RWPE2 (cell line): ENCODE measurements around the gene ZNF496.
"Not testable (repeated sequence)": the region's sequence is repeated elsewhere in the genome, so short reads cannot be mapped to it uniquely, and the experiment has no call there.

ENCODE experiments used
- ATAC-seq: fragments of 200-7000 bp; cut with Tn5 transposase; 3 replicates; pipeline ENCODE4 v1.9.1; 2021; ENCODE audit warnings: low read depth
- DNase-seq: peaks from one replicate; pipeline ENCODE4 v3.0.0-alpha.2; 2020; ENCODE audit warnings: low spot score
- H3K27ac ChIP-seq: fragments of 450-650 bp; 2 replicates; pipeline ENCODE4 v1.5.1; 2017; ENCODE audit warnings: mild to moderate bottlenecking; ENCODE audit not compliant: poor library complexity, severe bottlenecking
- H3K27me3 ChIP-seq: fragments of 250-450 bp; sonication (Bioruptor Pico); 2 replicates; pipeline ENCODE4 v1.5.1; 2021; ENCODE audit warnings: mild to moderate bottlenecking, moderate library complexity; ENCODE audit not compliant: insufficient read depth, poor library complexity, severe bottlenecking
- H3K36me3 ChIP-seq: fragments of 250-450 bp; sonication (Bioruptor Pico); 2 replicates; pipeline ENCODE4 v1.5.1; 2020; ENCODE audit warnings: low read depth, mild to moderate bottlenecking, moderate library complexity
- H3K4me1 ChIP-seq: fragments of 250-450 bp; sonication (Bioruptor Pico); 2 replicates; pipeline ENCODE4 v1.5.1; 2021; ENCODE audit warnings: mild to moderate bottlenecking, moderate library complexity; ENCODE audit not compliant: insufficient read depth, poor library complexity, severe bottlenecking
- H3K4me3 ChIP-seq: fragments of 250-450 bp; sonication (Bioruptor Pico); 2 replicates; pipeline ENCODE4 v1.5.1; 2021; ENCODE audit warnings: mild to moderate bottlenecking, moderate library complexity; ENCODE audit not compliant: severe bottlenecking
- H3K9me3 ChIP-seq: fragments of 250-450 bp; sonication (Bioruptor Pico); 2 replicates; pipeline ENCODE4 v1.5.1; 2021; ENCODE audit warnings: mild to moderate bottlenecking, moderate library complexity; ENCODE audit not compliant: severe bottlenecking
- CTCF ChIP-seq: fragments of 450-650 bp; IDR thresholded peaks from one replicate; pipeline ENCODE4 v1.5.1; 2017; ENCODE audit warnings: mild to moderate bottlenecking, moderate library complexity; ENCODE audit not compliant: poor library complexity, severe bottlenecking

The ZNF496 gene

DNA sequence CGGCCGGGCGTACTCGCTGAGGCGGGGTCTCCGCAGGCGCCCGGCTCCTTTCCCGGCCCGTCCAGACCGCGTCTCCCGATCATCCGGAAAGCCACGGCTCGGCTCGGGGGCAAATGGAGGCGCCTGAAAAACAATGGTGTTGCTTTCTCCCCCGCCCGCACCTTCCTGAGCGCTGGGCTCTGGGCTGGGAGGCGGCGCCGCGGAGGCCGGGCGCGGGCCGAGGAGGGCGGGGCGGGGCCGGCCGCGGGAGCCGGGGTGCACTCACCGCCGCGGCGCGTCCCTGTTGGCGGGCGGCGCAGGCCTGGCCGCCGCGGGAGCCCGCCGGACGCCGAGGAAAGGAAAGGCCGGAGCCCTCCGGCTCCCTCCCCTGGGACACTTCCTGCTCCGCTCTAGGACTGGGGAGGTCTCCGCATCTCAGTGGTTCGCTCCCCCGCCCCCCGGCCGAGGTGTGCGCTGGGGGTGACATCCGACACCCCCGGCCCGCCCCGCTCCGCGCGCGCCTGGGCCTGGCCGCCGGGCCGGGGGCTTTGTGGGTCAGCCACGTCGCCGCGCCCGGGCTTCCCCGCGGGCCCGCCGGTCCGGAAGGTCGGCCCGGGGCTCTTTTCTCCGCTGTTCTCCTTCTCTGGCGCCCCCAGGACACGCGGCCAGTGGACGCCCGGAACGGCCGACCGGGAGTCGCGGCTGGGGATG lies at the start of gene ZNF496:
Gene ZNF496, minus strand, starts transcription at position 343 of the 690 bp plus-strand sequence. CDS start 2,289 bp downstream, outside the sequence.
- Histone ChIP-seq H3K4me1 (no peaks in the 10 kb centered on the region), H3K27me3 (no peaks in the 10 kb centered on the region), H3K4me3 (peak within 1 kb of the TSS; percentile 75), H3K9me3 (no peaks in the 10 kb centered on the region), H3K27ac (peak within 1 kb of the TSS; percentile 64), H3K36me3 (peaks cover 55% of the 10 kb centered on the region)
- ATAC-seq (peak; percentile 70), DNase-seq (peak; percentile 79)
- TF ChIP-seq CTCF: no peak

- Histone ChIP-seq H3K27me3 (no peaks in the 10 kb centered on the region), H3K4me3 (no peak overlapping the region), H3K4me1 (no peaks in the 10 kb centered on the region), H3K36me3 (no peaks in the 10 kb centered on the region), H3K9me3 (no peaks in the 10 kb centered on the region), H3K27ac (no peak overlapping the region)
- ATAC-seq: no peak
- no peak for TF ChIP-seq CTCF
- no peak for DNase-seq
Measured at GRCh38 chr1:247378334-247379073, 46.8 kb upstream of the ZNF496 start.

DNA sequence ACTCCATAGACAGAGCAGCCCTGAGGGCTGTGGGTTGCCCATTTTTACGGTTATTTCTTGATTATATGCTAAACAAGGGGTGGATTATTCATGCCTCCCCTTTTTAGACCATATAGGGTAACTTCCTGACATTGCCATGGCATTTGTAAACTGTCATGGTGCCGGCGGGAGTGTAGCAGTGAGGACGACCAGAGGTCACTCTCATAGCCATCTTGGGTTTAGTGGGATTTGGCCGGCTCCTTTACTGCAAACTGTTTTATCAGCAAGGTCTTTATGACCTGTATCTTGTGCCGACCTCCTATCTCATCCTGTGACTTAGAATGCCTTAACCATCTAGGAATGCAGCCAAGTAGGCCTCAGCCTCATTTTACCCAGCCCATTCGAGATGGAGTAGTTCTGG lies 46.0 kb upstream of the ZNF496 start:
- not testable (repeated sequence) for ATAC-seq, H3K4me1 ChIP-seq, DNase-seq, H3K36me3 ChIP-seq, H3K27me3 ChIP-seq, H3K27ac ChIP-seq, H3K9me3 ChIP-seq, H3K4me3 ChIP-seq

GRCh38 chr1:247376659-247377058 lies 45.0 kb upstream of the ZNF496 start:
- no peak for DNase-seq
- ATAC-seq: no peak
- Histone ChIP-seq H3K27ac (no peak overlapping the region), H3K27me3 (no peaks in the 10 kb centered on the region), H3K36me3 (no peaks in the 10 kb centered on the region), H3K4me1 (no peaks in the 10 kb centered on the region), H3K4me3 (no peak overlapping the region), H3K9me3 (no peaks in the 10 kb centered on the region)
- no peak for TF ChIP-seq CTCF

- ATAC-seq: no peak
- Histone ChIP-seq H3K9me3 (no peaks in the 10 kb centered on the region), H3K4me3 (no peak overlapping the region), H3K36me3 (no peaks in the 10 kb centered on the region), H3K27ac (no peak overlapping the region), H3K27me3 (no peaks in the 10 kb centered on the region), H3K4me1 (no peaks in the 10 kb centered on the region)
- TF ChIP-seq CTCF: no peak
- no peak for DNase-seq
Measured at GRCh38 chr1:247375747-247376146, 44.1 kb upstream of the ZNF496 start.

DNA sequence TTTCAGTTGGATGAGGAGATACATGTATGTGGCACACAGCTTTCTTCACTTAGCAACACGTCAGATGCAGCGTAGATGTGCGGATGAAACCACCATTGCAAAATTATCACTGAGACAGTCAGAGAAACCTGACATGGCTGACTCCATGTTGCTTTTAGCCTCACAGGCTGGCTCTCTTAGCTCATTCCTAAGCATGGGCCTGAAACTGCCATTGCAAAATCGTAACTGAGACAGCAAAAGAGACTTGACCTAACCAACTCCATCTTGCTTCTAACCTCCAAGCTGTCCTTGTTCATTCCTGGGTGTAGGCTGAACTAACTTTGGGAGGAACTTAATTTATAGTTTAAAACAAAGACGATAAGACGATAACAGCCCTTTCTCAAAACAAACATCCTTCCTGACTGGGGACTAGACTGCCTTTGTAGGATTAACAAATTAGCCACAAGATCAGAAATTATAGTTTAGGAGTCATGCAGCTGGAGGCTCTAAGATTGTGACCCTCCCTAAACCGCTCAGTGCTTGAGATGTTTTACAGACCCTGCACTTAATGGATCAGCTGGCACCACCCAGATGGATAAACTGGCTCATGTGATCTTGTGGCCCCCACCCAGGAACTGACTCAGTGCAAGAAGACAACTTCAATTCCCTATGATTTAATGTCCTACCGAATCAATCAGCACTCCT lies 43.1 kb upstream of the ZNF496 start:
- H3K4me1 ChIP-seq, H3K4me3 ChIP-seq, H3K9me3 ChIP-seq, H3K27me3 ChIP-seq, ATAC-seq, H3K36me3 ChIP-seq, DNase-seq, H3K27ac ChIP-seq: not testable (repeated sequence)
